Stimulated activated CD8-positive, alpha-beta memory T cell treated with anti-CD3 and anti-CD28 coated beads, Interleukin-12 subunit alpha, Interleukin-12 subunit beta, amount 100 ng/mL, for 24 hours (primary cell): ENCODE measurements around the gene FBRSL1.
"Not testable (repeated sequence)": the region's sequence is repeated elsewhere in the genome, so short reads cannot be mapped to it uniquely, and the experiment has no call there.

Experiments used
- DNase-seq: peaks from one replicate; pipeline ENCODE4 v3.0.0-alpha.2; 2020; ENCODE audit errors: extremely low read depth

The FBRSL1 gene

DNA sequence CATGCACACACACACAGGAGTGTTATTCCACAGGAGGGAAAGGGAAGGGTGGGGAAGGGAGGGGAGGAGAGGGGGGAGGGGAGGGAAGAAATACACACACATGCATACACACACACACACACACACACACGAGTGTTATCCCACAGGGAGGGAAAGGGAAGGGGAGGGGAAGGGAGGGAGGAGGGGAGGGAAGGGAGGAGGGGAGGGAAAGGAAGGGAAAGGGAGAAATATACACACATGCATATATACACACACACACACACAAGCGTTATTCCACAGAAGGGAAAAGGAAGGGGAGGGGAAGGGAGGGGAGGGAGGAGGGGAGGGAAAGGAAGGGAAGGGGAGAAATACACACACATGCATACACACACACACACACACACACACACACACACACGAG, 19.6 kb upstream of the FBRSL1 start:
- no peak for DNase-seq

DNA sequence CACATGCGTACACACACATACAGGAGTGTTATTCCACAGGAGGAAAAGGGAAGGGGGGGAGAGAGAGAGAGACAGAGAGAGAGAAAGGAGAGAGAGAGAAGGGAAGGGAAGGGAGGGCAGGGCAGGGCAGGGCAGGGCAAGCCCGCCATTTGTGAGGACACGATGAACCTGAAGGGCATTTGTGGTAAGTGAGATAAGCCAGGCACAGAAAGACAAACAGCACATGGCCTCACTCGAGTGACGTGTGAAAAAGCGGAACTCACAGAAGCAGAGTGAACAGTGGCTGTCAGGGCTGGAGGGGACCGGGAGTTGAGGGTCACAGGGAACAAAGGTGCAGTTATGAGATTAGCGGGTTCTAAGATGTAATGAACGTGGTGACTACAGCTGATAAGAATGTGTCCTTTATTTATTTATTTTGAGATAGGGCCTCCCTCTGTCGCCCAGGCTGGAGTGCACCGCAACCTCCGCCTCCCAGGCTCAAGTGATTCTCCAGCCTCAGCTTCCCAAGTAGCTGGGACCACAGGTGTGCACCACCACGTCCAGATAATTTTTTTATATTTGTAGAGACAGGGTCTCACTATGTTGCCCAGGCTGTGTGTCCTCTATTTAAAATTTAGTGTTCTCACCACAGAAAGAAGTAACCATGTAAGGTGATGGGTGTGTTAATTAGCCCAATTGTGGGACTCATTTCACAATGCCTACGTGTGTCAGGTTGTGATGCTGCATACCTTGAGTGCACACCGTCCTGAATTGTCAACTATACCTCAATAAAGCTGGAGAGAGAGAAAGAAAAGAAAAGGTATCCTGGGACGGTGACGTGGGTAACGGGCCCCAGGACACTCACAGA, 18.7 kb upstream of the FBRSL1 start:
- no peak for DNase-seq

DNA sequence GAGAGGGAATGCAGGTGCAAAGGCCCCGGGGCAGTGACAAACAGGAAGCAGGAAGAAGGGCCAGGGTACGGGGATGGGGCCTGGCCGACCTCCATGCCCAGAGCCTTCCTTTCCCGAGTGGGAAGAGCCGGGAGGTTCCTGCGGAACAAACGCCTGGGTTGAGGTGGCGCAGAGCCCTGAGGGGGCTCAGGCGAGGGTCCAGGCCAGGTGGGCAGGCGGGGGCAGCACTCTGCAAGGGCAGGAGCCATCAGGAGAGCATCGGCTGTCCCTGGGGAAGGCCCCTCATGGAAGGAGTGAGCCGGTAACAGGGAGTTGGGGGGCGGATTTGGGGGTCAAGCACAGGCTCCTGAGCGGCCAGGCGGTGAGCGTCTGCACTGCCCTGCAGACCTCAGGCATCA, 18.1 kb upstream of the FBRSL1 start:
- no peak for DNase-seq

DNA sequence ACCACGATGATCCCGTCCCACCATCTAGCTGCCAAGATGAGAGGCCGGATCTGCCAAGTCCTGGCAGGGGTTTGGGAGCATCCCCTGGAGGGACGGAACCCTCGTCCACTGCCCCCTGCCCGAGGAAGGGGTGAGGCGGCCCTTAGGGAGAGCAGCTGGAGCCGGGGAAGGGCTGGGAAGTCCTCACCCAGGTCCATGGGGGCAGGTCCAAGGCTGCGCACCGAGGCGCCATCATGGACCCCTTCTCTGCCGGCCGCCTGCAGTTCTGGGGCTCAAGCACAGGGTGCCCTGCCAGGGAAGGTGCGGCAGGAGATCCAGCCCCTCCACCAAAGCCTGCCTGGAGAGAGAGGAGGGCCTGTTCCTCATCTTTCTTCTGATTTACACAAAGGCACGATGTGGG, 17.6 kb upstream of the FBRSL1 start:
- DNase-seq, result no peak

DNA sequence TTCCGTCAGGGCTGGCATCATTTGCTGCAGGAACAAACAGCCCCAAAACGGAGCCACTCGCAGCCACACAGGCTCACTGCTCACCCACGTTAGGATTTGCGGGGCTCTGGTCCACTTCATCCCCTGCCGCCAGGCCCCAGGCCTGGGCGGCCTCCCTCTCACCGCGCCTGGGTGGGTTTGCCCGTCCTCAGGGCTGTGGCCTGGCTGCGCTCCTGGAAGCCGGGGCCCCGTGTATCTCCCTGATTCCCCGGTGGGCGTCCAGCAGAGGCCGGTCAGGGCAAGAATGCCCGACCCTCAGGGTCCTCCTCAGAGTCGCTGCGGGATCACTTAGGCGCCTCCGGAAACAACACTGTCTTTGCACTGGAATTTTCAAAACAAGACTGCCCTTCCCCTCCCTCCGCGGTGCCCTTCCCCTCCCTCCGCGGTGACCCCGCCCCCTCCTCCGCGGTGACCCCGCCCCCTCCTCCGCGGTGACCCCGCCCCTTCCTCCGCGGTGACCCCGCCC, 15.7 kb upstream of the FBRSL1 start:
- DNase-seq, result no peak

DNA sequence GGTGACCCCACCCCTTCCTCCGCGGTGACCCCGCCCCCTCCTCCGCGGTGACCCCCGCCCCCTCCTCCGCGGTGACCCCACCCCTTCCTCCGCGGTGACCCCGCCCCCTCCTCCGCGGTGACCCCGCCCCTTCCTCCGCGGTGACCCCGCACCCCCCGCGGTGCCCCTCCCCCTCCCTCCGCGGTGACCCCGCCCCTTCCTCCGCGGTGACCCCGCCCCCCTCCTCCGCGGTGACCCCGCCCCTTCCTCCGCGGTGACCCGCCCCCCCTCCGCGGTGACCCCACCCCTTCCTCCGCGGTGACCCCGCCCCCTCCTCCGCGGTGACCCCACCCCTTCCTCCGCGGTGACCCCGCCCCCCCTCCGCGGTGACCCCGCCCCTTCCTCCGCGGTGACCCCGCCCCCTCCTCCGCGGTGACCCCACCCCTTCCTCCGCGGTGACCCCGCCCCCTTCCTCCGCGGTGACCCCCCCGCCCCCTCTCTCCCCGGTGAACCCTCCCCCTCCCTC, 15.1 kb upstream of the FBRSL1 start:
- DNase-seq, result not testable (repeated sequence)

DNA sequence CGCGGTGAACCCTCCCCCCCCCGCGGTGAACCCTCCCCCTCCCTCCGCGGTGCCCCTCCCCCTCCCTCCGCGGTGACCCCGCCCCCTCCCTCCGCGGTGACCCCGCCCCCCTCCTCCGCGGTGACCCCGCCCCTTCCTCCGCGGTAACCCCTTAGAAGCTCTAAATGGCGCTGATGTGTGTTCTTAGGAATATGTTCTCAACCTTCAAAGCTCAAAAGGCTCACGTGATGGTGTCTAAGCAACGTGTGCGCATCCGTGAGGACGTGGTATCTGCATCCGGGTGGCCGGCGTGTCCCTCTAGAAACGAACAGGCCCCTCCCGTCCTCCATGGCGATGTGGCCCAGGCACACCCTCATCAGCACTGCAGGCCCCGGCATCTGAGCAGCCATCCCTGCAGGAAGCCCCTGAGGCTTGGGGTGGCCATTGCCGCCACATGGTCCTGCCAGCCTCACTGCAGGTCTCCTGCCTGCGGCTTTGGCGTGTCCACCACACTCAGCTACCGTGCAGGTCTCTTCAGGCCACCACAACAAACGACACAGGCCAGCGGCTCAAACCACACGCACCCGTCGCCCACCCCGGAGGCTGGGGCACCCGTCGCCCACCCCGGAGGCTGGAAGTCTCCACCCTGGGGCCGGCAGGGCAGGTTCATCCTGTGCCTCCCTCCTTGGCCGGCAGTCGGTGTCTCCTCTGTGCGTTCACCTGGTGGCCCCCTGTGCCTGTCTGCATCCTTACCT, 14.5 kb upstream of the FBRSL1 start:
- DNase-seq, result no peak

DNA sequence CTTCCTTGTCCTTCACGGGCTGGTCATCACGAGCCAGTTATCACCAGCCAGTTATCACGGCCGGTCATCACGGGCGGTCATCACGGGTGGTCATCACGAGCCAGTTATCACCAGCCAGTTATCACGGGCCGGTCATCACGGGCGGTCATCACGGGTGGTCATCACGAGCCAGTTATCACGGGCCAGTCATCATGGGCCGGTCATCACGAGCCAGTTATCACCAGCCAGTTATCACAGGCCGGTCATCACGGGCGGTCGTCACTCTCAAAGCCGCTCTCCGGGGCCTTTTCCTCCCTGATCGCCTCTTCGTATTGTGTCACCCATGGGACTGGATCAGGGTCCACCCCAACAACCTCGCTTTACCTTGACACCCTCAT, 13.9 kb upstream of the FBRSL1 start:
- no peak for DNase-seq

DNA sequence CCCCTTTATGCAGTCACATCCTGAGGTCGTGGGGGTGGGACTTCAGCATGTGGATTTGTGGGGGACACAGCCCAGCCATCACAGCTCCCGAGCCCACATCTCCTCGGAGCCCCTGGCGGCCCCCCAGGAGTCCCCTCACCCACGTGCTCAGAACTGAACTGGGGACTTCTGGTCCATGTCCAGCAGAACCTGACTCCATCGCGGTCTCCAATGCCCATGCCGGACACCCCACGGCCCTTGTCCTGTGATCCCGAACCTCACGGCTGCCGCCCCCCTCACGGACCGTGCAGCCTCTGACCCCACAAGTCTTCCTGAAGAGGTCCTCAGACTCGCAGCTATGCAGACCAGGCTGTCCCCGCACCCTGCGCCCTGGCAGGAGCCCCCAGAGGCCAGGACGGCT, 13.5 kb upstream of the FBRSL1 start:
- no peak for DNase-seq

DNA sequence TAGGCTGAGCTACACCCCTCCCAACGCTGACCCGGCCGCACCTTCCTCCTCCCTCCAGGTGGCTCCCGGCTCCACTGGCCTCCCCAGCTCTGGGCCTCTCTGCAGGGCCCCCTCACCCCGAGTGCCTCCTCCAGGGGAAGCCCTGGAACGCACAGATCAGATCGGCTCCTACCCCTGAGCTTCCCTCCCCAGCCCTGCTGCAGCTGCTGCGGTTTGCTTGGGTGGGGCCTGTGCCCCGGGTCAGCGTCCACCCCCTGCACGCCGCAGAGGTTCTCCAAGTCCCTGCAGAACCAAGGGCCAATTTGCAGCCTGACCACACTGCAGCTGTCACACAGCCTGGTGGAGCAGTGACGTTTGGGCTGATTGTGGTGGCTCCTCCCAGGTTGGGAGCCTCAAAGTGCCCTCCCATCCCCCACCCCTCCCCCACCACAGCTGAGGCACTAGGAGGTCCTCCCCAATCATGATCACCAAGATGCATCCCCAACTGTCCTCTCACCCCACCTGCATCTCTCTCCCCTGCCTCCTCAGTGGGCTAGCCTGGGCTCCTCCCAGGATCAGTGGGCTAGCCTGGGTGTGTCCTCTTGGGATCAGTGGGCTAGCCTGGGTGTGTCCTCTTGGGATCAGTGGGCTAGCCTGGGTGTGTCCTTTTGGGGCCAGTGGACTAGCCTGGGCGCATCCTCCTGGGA, 12.8 kb upstream of the FBRSL1 start:
- DNase-seq, result no peak

DNA sequence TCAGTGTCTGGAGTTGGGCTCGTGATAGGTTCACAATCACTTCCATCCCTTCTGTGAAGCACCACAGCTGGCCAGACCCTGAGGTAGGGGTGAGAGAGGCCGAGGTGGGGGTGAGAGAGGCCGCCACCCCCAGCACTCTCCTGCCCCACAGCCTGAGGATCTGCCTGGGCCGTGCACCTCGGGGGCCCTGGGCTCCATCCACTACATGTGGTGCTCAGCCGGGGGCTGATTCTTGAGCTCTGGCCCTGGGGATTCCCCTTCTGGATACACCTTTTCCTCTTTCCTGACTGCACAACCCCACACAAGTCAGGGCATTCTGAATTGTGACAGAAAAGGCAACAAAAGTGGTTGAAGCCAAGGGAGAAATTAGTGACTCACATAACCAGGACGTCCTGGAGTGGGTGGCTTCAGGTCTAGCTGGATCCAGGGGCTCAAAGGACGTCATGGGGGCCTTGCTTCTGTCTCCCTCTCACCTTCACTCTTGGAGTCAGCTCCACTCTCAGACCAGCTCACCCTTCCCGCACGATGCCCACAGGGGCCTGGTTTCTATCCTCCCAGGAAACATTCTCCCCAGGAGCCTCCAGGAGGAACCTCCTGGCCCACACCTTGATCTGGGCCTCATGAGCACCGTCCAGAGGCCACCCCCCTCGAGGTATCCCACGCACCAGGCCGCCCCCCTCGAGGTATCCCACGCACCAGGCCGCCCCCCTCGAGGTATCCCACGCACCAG, 12.1 kb upstream of the FBRSL1 start:
- no peak for DNase-seq

DNA sequence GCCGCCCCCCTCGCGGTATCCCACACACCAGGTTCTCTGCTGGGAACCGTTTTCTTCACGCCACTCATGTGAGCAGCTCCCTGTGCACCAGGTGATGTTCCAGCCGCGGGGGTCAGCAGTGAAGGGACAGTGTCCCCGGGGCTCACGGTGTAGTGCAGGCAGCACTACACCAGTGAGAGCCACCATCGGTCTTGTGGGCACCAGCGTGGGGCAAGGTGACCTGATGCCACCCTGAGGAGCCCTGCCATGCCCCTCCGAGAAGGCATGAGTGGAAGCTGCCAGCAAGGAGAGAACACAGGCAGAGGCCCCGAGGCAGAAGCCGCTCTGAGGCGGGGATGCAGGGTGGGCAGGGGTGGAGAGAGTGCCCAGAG, 11.5 kb upstream of the FBRSL1 start:
- no peak for DNase-seq

DNA sequence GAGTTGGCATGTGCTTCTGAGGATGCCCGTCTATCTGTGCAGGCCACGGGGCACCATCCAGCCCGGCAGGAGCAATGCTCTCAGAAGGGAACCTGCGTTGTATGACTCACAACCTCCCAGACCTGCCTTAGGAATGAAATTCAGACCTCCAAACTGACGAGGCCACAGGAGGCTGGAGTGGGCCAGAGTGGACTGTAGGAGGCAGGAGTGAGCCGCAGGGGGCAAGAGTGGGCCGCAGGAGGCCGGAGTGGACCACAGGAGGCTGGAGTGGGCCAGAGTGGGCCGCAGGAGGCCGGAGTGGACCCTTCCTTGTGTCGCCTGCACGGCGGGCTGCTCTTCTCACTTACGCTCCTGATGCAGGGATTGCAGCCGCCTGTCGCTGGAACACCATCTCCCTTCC, 11.1 kb upstream of the FBRSL1 start:
- DNase-seq, result no peak

DNA sequence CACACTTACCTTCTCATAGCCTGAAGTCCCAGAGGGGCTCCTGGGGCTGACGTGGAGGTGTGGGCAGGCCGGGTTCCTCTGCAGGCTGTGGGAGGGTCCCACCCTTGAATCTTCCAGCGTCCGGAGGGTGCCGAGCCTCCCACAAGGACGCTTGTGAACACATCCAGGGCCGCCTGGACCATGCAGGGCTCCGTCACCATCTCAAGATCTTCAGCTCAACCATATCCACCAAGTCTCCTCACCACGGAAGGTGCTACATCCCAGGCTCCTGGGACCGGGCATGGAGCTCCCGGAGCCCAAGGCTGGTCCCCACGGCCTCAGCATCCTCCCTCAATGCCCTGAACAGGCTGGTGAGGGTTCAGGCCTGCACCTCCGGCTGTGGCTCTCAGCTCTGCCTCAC, 10.7 kb upstream of the FBRSL1 start:
- no peak for DNase-seq

DNA sequence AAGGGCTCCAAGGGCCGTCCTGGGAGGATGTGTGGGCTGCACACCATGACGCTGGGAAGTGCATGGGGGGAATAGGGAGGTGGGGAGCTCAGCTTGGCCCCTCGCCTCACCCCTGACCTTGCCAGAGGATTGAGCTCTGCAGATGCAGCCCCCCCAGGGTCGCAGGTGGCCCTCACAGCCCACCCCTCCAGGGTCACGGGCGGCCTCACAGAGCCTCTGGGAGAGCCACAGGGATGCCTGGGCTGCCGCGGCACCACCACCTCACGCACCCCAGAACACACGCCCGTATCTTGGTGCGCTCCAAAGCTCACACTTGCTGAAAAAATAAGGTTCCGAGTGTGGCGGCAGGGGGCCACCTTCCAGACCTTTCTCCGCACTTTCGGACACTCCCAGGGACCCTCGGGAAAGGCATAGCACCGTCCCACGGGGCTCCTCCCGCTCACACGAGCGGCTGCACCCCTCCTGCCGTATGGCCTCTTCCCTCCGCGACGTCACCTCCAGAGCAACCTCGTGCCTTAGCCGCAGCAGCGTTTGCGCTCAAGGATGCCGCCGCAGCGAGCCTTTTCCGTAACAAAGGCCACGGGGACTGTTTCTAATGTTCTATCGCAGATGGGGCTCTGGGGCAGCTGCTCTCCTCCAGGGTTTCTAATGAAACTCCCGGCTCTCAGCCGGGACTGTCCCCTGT, 9.9 kb upstream of the FBRSL1 start:
- no peak for DNase-seq

DNA sequence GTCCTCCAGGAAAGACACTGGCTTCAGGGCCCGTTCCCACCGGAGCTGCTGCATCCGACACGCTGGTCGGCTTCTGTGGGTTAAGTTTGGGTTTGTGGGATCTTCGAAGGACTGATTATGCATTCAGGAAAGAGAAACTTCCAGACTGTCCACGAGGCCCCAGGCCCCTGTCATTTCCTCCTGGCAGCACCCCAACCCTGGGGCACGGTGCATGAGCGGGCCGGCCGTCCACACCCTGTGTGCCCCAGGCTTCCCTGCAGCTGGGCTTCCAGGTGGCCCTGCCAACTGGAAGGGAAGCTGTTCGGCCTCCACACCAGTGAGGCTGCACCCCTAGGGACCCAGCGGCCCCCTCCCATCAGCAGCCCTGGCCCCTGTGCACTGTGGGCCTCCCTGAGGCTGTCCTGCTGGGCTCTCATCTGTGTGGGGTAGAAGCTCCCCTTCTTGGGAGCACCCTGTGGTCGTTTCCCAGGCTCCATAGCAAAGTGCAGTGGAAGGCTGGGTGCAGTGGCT, 9.3 kb upstream of the FBRSL1 start:
- DNase-seq, result no peak

DNA sequence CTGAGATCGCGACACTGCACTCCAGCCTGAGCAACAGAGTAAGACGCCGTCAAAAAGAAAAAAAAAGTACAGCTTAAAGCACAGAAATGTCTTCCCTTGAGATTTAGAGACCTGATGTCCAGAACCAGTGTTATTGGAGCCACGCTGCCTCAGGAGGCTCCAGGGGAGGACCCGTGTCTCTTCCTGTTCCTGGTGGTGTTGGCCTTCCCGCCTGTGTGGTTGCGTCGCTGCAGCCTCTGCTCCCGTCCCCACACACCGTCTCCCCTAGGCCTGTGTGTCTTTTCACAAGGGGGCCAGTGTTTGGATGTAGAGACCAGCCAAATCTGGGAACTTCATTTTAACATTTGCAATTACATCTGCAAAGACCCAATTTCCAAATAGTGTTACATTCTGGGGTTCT, 8.6 kb upstream of the FBRSL1 start:
- no peak for DNase-seq

DNA sequence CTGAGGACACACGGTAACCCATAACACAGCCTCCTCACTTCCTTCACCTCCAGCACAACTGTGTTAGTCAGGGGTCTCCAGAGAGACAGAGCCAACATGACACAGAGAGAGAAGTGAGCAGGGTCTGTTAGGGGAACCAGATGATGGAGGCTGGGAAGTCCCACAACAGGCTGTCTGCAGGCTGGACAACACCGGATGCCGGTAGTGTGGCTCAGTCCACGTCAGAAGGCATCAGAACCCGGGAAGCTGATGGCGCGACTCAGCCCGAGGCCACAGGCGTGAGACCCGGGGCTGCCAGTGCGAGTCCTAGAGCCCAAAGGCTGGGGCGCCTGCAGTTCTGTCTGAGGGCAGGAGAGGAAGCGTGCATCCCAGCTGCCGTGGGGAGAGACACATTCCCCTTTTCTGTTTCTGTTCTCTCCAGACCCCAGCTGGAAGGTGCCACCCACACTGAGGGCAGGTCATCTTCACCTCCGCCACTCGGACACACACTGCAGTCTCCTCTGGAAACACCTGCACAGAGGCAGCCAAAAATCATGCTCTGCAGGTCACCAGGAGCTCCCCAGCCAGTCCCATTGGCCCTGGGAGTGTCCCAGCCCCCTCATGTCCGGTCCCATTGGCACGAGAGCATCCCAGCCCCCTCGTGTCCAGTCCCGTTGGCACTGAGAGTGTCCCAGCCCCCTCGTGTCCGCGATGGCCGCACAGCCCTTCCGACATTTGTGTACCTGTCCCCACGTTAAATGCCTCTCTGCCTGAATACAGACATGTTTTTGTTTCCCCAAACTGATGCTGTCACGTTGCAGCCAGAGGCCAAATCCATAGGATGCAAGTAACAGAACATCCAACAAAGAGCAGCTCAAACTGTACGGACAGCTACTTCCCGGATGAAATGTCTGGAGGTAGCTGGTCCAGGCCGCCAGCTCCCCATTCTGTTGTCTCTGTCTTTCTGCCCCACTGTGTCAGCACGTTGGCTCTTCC, 7.9 kb upstream of the FBRSL1 start:
- no peak for DNase-seq

DNA sequence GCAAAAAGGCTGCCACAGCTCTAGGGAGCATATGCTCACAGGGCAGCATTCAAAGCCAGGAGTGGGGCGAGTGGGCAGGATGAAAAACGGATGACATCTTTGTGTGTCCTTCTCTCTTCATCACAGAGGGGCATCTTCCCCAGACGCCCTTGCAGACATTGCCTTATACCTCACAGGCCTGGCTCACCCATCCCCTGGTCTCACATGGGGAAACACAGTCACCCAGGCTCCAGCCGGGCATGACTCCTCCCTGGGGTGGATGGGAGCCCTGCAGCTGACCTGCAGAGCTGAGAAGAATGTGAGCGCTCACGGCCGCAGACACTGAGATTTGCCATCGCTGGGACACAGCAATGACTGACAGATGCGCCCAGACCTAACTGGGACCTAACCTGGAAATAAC, 7.2 kb upstream of the FBRSL1 start:
- DNase-seq, result no peak

DNA sequence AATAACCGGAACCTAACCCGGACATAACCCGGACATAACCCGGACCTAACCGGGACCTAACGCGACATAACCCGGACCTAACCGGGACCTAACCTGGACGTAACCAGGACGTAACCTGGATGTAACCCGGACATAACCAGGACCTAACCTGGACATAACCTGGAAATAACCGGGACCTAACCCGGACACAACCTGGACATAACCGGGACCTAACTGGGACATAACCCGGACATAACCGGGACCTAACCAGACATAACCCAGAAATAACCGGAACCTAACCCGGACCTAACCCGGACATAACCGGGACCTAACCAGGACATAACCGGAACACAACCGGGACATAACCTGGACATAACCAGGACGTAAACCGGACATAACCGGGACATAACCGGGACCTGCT, 6.7 kb upstream of the FBRSL1 start:
- no peak for DNase-seq
